ENCODE results near the gene PLA2G5. TPM values are rescaled to one million over a fixed set of nuclear protein-coding genes. Genes with fewer than 3 reads are reported as not detected.
A peak's percentile ranks its signal among the peaks of the same experiment; 100 is the strongest.
"Not testable (repeated sequence)": the region's sequence is repeated elsewhere in the genome, so short reads cannot be mapped to it uniquely, and the experiment has no call there.

The PLA2G5 gene
- total RNA-seq, 1 donor from 2014 or later, result 36.4 TPM

- DNase-seq (ENCODE audit: low spot score), result no peak
- intact Hi-C loops (cut with DNase I), result no loop called here
Observed at GRCh38 chr1:20109223-20109856, 39.3 kb downstream of the PLA2G5 start.

- DNase-seq (ENCODE audit: low spot score), result no peak
- intact Hi-C loops (cut with DNase I), result no loop called here
Observed at GRCh38 chr1:20110679-20111078, 40.7 kb downstream of the PLA2G5 start.

- intact Hi-C loops (cut with DNase I), result no loop called here
- no peak for DNase-seq (ENCODE audit: low spot score)
Observed at GRCh38 chr1:20111452-20111851, 41.5 kb downstream of the PLA2G5 start.

GRCh38 chr1:20112279-20113000 is 42.4 kb downstream of the PLA2G5 start:
- no peak for DNase-seq (ENCODE audit: low spot score)
- intact Hi-C loops (cut with DNase I), result no loop called here

GRCh38 chr1:20114021-20114648 is 44.1 kb downstream of the PLA2G5 start:
- intact Hi-C loops (cut with DNase I), result no loop called here
- DNase-seq (ENCODE audit: low spot score), result no peak

- DNase-seq (ENCODE audit: low spot score), result no peak
- intact Hi-C loops (cut with DNase I), result no loop called here
Observed at GRCh38 chr1:20115479-20115878, 45.5 kb downstream of the PLA2G5 start.

GRCh38 chr1:20115916-20116315 is 45.9 kb downstream of the PLA2G5 start:
- DNase-seq (ENCODE audit: low spot score), result no peak
- intact Hi-C loops (cut with DNase I), result no loop called here

- intact Hi-C loops (cut with DNase I), result no loop called here
- DNase-seq (ENCODE audit: low spot score), result no peak
Observed at GRCh38 chr1:20117236-20117635, 47.2 kb downstream of the PLA2G5 start.

GRCh38 chr1:20119347-20119746 is 49.4 kb downstream of the PLA2G5 start, which contains the start of gene PLA2G2D:
TSS of gene PLA2G2D (minus strand) at chr1:20119536. CDS start at chr1:20119498, 38 bp downstream.
- DNase-seq (ENCODE audit: low spot score), result no peak
- intact Hi-C loops (cut with DNase I), result no loop called here

GRCh38 chr1:20120796-20121195 is 50.8 kb downstream of the PLA2G5 start:
- intact Hi-C loops (cut with DNase I), result no loop called here
- DNase-seq (ENCODE audit: low spot score), result no peak

GRCh38 chr1:20123722-20124455 is 53.9 kb downstream of the PLA2G5 start:
- intact Hi-C loops (cut with DNase I), result no loop called here
- peak; percentile 4 for DNase-seq (ENCODE audit: low spot score)

- DNase-seq (ENCODE audit: low spot score), result peak; percentile 47
- intact Hi-C loops (cut with DNase I), result no loop called here
Observed at GRCh38 chr1:20124456-20125057, 54.6 kb downstream of the PLA2G5 start.

GRCh38 chr1:20125100-20125499 is 55.1 kb downstream of the PLA2G5 start:
- intact Hi-C loops (cut with DNase I), result no loop called here
- DNase-seq (ENCODE audit: low spot score), result peak; percentile 47

- DNase-seq (ENCODE audit: low spot score), result peak; percentile 17
- intact Hi-C loops (cut with DNase I), result no loop called here
Observed at GRCh38 chr1:20126041-20126805, 56.2 kb downstream of the PLA2G5 start.

GRCh38 chr1:20126806-20127440 is 56.9 kb downstream of the PLA2G5 start:
- intact Hi-C loops (cut with DNase I), result no loop called here
- peak; percentile 55 for DNase-seq (ENCODE audit: low spot score)

- DNase-seq (ENCODE audit: low spot score), result peak; percentile 35
- intact Hi-C loops (cut with DNase I), result not testable (repeated sequence)
Observed at GRCh38 chr1:20130518-20130917, 60.5 kb downstream of the PLA2G5 start.

- DNase-seq (ENCODE audit: low spot score), result no peak
Observed at GRCh38 chr1:20134995-20135394, 65.0 kb downstream of the PLA2G5 start.

GRCh38 chr1:20136249-20136648 is 66.3 kb downstream of the PLA2G5 start:
- intact Hi-C loops (cut with DNase I), result no loop called here
- peak; percentile 38 for DNase-seq (ENCODE audit: low spot score)

More at GRCh38 chr1:20134995-20135394, 65.0 kb downstream of the PLA2G5 start:
- intact Hi-C loops (cut with DNase I), result no loop called here

All from cardiac septum (tissue), 1 donor.